WI38 (cell line): ENCODE results near the gene CACNA1H.

Source experiments
- H3K4me3 ChIP-seq: 2 replicates; pipeline ENCODE4 v1.5.1; 2011; ENCODE audit warnings: low read depth, mild to moderate bottlenecking, control low read depth, low read length
- TF ChIP-seq, protein P1 (sequence below): IDR thresholded peaks from 2 replicates; pipeline ENCODE4 v1.5.1; 2012; ENCODE audit warnings: low read depth, mild to moderate bottlenecking, control low read depth, low read length

CACNA1H gene

GRCh38 chr16:1152651-1153259 lies at the start of gene CACNA1H:
Gene CACNA1H (plus strand): TSS chr16:1153106. CDS start chr16:1153738, 632 bp downstream.
- no peak within 1 kb of the TSS for H3K4me3 ChIP-seq
- TF ChIP-seq, protein P1, sequence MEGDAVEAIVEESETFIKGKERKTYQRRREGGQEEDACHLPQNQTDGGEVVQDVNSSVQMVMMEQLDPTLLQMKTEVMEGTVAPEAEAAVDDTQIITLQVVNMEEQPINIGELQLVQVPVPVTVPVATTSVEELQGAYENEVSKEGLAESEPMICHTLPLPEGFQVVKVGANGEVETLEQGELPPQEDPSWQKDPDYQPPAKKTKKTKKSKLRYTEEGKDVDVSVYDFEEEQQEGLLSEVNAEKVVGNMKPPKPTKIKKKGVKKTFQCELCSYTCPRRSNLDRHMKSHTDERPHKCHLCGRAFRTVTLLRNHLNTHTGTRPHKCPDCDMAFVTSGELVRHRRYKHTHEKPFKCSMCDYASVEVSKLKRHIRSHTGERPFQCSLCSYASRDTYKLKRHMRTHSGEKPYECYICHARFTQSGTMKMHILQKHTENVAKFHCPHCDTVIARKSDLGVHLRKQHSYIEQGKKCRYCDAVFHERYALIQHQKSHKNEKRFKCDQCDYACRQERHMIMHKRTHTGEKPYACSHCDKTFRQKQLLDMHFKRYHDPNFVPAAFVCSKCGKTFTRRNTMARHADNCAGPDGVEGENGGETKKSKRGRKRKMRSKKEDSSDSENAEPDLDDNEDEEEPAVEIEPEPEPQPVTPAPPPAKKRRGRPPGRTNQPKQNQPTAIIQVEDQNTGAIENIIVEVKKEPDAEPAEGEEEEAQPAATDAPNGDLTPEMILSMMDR, result no peak

DNA sequence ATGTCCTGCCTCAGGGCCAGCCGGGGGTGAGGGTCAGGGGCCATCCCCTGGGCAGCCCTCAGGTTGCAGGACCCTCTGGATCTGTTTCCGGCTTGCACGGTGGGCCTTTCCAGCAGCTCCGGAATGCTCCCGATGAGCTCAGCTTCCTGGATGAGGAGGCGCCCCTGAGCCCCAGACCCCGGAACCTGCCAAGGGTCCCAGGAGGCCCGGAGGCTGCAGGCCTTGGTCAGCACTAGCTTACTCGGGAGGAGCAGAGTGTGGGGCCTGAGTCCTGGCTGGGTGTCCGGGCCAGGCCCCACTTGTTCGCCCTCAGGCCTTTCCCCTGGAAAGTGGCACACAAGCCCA lies 49.3 kb upstream of the CACNA1H start:
- TF ChIP-seq, protein P1, result no peak
- H3K4me3 ChIP-seq, result no peak overlapping the region

DNA sequence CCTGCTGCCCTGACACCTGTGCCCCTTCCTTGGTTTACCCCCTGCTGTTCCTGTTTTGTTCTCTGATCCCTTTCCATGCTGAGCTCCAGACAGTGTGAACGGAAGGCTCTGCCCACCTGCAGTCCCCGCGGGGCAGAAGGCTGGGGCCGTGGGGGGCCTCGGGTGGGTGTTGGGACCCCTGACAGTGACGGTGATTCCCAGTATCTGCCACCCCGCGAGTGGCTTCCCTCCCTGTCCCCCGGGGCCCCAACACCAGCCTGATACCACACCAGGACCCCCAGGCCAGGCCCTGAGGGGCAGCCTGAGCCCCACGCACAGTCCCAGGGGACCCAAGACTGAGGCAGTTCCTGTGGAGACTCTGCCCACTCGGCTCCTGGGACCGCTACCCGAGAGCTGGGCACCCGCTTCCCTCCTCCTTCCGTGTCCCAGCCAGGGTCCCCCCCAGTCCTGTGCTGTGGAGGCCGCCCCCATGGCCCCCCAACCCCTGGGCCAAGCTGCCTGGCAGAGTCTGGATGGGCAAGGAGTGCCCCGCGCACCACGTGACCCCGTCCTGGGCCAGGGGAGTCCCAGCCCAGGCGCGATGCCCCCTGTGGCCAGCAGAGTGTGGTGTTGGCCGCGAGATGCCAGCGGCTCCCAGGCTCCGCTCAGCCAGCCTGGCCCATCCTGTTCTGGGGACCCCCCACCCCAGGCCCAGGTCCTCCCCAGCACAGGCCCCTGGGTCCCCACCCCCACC lies 46.9 kb upstream of the CACNA1H start:
- TF ChIP-seq, protein P1, result peak; percentile 86
- H3K4me3 ChIP-seq, result no peak overlapping the region

GRCh38 chr16:1106659-1107058 lies 46.2 kb upstream of the CACNA1H start:
- H3K4me3 ChIP-seq, result no peak overlapping the region
- TF ChIP-seq, protein P1, result no peak

- TF ChIP-seq, protein P1, result no peak
- no peak overlapping the region for H3K4me3 ChIP-seq
Observed at GRCh38 chr16:1107141-1107540, 45.8 kb upstream of the CACNA1H start.

GRCh38 chr16:1107731-1108130 lies 45.2 kb upstream of the CACNA1H start:
- TF ChIP-seq, protein P1, result no peak

More at GRCh38 chr16:1107731-1108130, 45.2 kb upstream of the CACNA1H start:
- H3K4me3 ChIP-seq, result no peak overlapping the region
